Activated T-cell treated with anti-CD3 and anti-CD28 coated beads, Interleukin-2, amount 50 U/mL, for 24 hours (primary cell): ENCODE measurements around the gene HLA-DOB.

Experiments used
- DNase-seq: peaks from one replicate; pipeline ENCODE4 v3.0.0-alpha.2; 2020
- H3K27ac Mint-ChIP-seq: 2 replicates; pipeline ENCODE4 v1.8.0; 2020; ENCODE audit warnings: mild to moderate bottlenecking, mixed read lengths
- H3K27me3 Mint-ChIP-seq: 2 replicates; pipeline ENCODE4 v1.8.0; 2020; ENCODE audit warnings: mixed read lengths
- H3K36me3 Mint-ChIP-seq: 2 replicates; pipeline ENCODE4 v1.8.0; 2020; ENCODE audit warnings: low read depth, mixed read lengths
- H3K4me1 Mint-ChIP-seq: 2 replicates; pipeline ENCODE4 v1.8.0; 2020; ENCODE audit warnings: low read depth, mixed read lengths
- H3K4me3 Mint-ChIP-seq: 2 replicates; pipeline ENCODE4 v1.8.0; 2020; ENCODE audit warnings: mild to moderate bottlenecking, moderate library complexity, mixed read lengths
- H3K9me3 Mint-ChIP-seq: 2 replicates; pipeline ENCODE4 v1.8.0; 2020; ENCODE audit warnings: mixed read lengths

The HLA-DOB gene

DNA sequence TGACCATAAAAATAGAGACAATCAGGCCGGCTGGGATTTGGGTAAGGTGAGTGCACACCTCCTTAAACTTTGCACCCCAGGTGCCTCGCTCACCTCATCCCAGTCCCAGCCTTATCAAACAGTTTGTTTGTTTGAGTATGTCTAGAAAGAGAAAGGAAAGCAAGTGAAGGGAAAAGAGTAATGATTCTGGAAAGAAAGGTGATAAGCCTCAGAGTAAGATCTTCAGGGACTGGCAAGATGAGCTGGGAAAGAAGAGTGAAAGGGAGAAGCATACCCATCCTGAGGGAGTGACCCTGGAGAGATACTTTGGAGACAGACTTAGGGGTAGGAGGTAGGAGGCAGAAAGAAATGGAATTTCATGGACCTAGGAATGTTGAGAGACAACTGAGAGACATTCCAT is 20.1 kb upstream of the HLA-DOB start:
- no peaks in the 10 kb centered on the region for H3K9me3 Mint-ChIP-seq
- H3K36me3 Mint-ChIP-seq: peaks cover 93% of the 10 kb centered on the region
- H3K27ac Mint-ChIP-seq: peak overlapping the region; percentile 100
- DNase-seq: no peak
- no peaks in the 10 kb centered on the region for H3K27me3 Mint-ChIP-seq
- H3K4me1 Mint-ChIP-seq: peaks cover 84% of the 10 kb centered on the region
- peak overlapping the region; percentile 82 for H3K4me3 Mint-ChIP-seq

GRCh38 chr6:32835167-32835893 is 18.5 kb upstream of the HLA-DOB start:
- peak overlapping the region; percentile 82 for H3K4me3 Mint-ChIP-seq

GRCh38 chr6:32833664-32834063 is 16.9 kb upstream of the HLA-DOB start:
- H3K4me1 Mint-ChIP-seq: peaks cover 78% of the 10 kb centered on the region
- peaks cover 95% of the 10 kb centered on the region for H3K36me3 Mint-ChIP-seq
- H3K27me3 Mint-ChIP-seq: no peaks in the 10 kb centered on the region
- H3K27ac Mint-ChIP-seq: peak overlapping the region; percentile 100
- peak overlapping the region; percentile 82 for H3K4me3 Mint-ChIP-seq
- H3K9me3 Mint-ChIP-seq: no peaks in the 10 kb centered on the region
- DNase-seq: no peak

More at GRCh38 chr6:32835167-32835893, 18.5 kb upstream of the HLA-DOB start:
- no peak for DNase-seq
- Mint-ChIP-seq H3K4me1 (peaks cover 79% of the 10 kb centered on the region), H3K36me3 (peaks cover 93% of the 10 kb centered on the region), H3K27me3 (no peaks in the 10 kb centered on the region), H3K27ac (peak overlapping the region; percentile 100), H3K9me3 (no peaks in the 10 kb centered on the region)

GRCh38 chr6:32832535-32832934 is 15.7 kb upstream of the HLA-DOB start:
- no peak for DNase-seq
- peak overlapping the region; percentile 58 for H3K27ac Mint-ChIP-seq
- H3K27me3 Mint-ChIP-seq: no peaks in the 10 kb centered on the region
- H3K4me1 Mint-ChIP-seq: peaks cover 86% of the 10 kb centered on the region
- H3K4me3 Mint-ChIP-seq: no peak overlapping the region
- peaks cover 99% of the 10 kb centered on the region for H3K36me3 Mint-ChIP-seq
- no peaks in the 10 kb centered on the region for H3K9me3 Mint-ChIP-seq

- no peaks in the 10 kb centered on the region for H3K27me3 Mint-ChIP-seq
- peaks cover 81% of the 10 kb centered on the region for H3K4me1 Mint-ChIP-seq
- no peaks in the 10 kb centered on the region for H3K9me3 Mint-ChIP-seq
- peak overlapping the region; percentile 80 for H3K27ac Mint-ChIP-seq
- DNase-seq: no peak
- no peak overlapping the region for H3K4me3 Mint-ChIP-seq
- peaks cover 99% of the 10 kb centered on the region for H3K36me3 Mint-ChIP-seq
Observed at GRCh38 chr6:32830936-32831335, 14.1 kb upstream of the HLA-DOB start.

GRCh38 chr6:32830017-32830416 is 13.2 kb upstream of the HLA-DOB start:
- Mint-ChIP-seq H3K4me1 (peaks cover 72% of the 10 kb centered on the region), H3K9me3 (no peaks in the 10 kb centered on the region), H3K27me3 (no peaks in the 10 kb centered on the region), H3K27ac (peak overlapping the region; percentile 80), H3K4me3 (no peak overlapping the region), H3K36me3 (peaks cover 92% of the 10 kb centered on the region)
- DNase-seq: no peak

GRCh38 chr6:32829495-32829894 is 12.7 kb upstream of the HLA-DOB start:
- Mint-ChIP-seq H3K4me1 (peaks cover 67% of the 10 kb centered on the region), H3K27ac (peak overlapping the region; percentile 82), H3K27me3 (no peaks in the 10 kb centered on the region), H3K4me3 (no peak overlapping the region), H3K9me3 (no peaks in the 10 kb centered on the region), H3K36me3 (peaks cover 87% of the 10 kb centered on the region)
- no peak for DNase-seq

DNA sequence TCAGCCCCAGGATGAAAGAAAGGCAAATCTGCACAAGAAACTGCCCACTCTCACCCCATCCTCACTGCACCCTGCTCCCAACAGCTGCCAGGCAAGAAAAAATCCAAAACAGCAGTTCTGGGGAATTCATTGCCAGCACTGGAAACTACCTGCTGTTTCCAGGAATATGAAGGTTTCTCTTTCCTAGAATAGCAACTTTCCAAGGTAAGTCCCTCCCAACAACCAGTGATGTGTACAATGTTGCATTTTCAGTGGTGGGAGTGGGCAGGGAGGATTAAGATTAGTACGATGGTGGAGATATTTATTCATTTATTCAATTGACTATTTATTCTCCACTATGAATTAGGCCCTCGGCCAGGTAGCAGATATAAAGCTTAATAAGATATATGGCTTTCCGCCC is 10.2 kb upstream of the HLA-DOB start:
- DNase-seq: no peak
- Mint-ChIP-seq H3K4me1 (peaks cover 45% of the 10 kb centered on the region), H3K27me3 (no peaks in the 10 kb centered on the region), H3K27ac (peak overlapping the region; percentile 35), H3K9me3 (no peaks in the 10 kb centered on the region), H3K4me3 (no peak overlapping the region), H3K36me3 (peaks cover 62% of the 10 kb centered on the region)

DNA sequence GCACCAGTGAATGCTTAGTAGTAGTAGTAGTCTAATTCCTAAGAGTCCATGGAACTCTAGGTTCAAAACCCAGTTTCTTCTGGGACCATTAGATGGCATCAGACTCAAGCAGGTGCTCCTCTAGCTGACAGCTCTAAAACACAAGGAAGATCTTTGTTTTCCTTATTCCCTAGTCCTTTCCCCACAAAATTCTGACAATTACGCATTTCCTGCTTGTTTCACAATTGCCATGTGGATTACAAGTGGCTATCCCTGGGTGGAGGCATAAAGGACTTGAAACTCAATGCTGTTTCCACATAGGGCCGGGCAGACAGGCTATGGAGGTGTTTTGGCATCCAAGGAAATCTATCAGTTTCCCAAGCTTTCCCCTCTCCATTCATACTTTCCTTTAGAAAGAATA is 9.2 kb upstream of the HLA-DOB start:
- Mint-ChIP-seq H3K27me3 (no peaks in the 10 kb centered on the region), H3K4me1 (peaks cover 39% of the 10 kb centered on the region), H3K4me3 (no peak overlapping the region), H3K36me3 (peaks cover 52% of the 10 kb centered on the region), H3K9me3 (no peaks in the 10 kb centered on the region), H3K27ac (peak overlapping the region; percentile 35)
- no peak for DNase-seq

DNA sequence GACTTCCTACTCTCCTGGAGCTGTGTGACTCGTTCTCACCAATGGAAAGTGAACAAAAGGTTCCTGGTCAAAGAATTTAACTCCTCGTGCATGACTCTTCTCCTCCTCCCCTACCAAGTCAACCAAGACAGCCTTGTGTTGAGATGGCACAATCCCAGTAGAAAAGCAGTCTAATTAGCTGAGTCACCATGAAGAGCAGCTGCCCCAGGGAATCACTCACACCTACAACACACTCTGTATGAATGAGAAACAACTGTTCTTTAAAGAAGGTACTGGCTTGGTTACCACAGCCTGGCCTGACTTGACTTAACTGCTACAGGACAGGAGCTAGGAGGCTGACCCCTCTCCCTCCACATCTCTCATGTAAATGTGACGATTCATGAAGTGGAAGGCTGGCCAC is 2.9 kb upstream of the HLA-DOB start:
- H3K27ac Mint-ChIP-seq: no peak overlapping the region
- no peak overlapping the region for H3K4me3 Mint-ChIP-seq
- no peaks in the 10 kb centered on the region for H3K9me3 Mint-ChIP-seq
- H3K4me1 Mint-ChIP-seq: peaks cover 11% of the 10 kb centered on the region
- no peak for DNase-seq
- no peaks in the 10 kb centered on the region for H3K27me3 Mint-ChIP-seq
- peaks cover 3% of the 10 kb centered on the region for H3K36me3 Mint-ChIP-seq

GRCh38 chr6:32818867-32819266 is 2.1 kb upstream of the HLA-DOB start:
- H3K9me3 Mint-ChIP-seq: no peaks in the 10 kb centered on the region
- no peak overlapping the region for H3K27ac Mint-ChIP-seq
- no peak for DNase-seq
- peaks cover 10% of the 10 kb centered on the region for H3K36me3 Mint-ChIP-seq
- no peak overlapping the region for H3K4me3 Mint-ChIP-seq
- H3K27me3 Mint-ChIP-seq: no peaks in the 10 kb centered on the region
- H3K4me1 Mint-ChIP-seq: peaks cover 11% of the 10 kb centered on the region

DNA sequence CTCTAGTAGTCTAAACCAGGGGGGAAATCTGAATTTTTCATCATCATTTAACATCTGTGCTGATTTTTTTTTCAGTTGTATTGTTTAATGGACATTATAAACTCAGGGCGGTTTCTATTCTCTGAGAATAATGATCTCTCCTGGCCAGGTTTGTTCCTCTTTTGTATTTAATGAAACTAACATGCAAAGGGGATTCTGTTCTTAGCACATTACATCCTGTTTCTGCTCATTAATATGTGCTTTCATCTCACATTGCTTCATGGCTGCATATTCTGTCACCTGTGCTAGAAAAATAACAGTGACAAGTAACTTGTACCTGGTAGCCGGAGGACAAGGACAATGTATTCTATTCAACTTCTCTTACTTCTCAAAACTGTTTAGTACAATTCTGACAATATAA is 806 bp downstream of the HLA-DOB start:
- Mint-ChIP-seq H3K4me3 (no peak overlapping the region), H3K27me3 (no peaks in the 10 kb centered on the region), H3K36me3 (peaks cover 15% of the 10 kb centered on the region), H3K27ac (no peak overlapping the region), H3K4me1 (peaks cover 11% of the 10 kb centered on the region), H3K9me3 (no peaks in the 10 kb centered on the region)
- DNase-seq: no peak

DNA sequence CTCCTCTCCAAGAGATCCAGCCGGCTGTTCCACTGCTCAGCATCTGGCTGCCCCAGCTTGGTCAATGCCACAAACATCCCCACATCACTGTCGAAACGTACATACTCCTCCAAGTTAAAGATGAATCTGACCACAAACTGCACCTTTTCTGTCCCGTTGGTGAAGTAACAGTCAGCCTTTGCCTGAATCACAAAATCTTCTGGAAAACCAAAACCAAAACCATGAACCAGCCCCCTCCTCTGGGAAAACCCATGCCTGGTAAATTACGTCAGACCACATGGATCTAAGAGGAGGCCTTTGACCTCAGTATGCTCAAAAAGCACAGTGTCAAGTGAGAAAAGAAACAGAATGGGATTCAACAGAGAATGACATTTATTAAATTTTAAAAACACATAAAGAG is 1.7 kb downstream of the HLA-DOB start:
- Mint-ChIP-seq H3K4me3 (no peak overlapping the region), H3K9me3 (no peaks in the 10 kb centered on the region), H3K36me3 (peaks cover 15% of the 10 kb centered on the region), H3K4me1 (peaks cover 11% of the 10 kb centered on the region), H3K27me3 (no peaks in the 10 kb centered on the region), H3K27ac (no peak overlapping the region)
- no peak for DNase-seq

- Mint-ChIP-seq H3K27ac (no peak overlapping the region), H3K9me3 (no peaks in the 10 kb centered on the region), H3K36me3 (peaks cover 15% of the 10 kb centered on the region), H3K4me3 (no peak overlapping the region), H3K27me3 (no peaks in the 10 kb centered on the region), H3K4me1 (peaks cover 4% of the 10 kb centered on the region)
- DNase-seq: no peak
Observed at GRCh38 chr6:32814145-32814544, 2.7 kb downstream of the HLA-DOB start.

GRCh38 chr6:32809171-32809570 is 7.6 kb downstream of the HLA-DOB start:
- peaks cover 9% of the 10 kb centered on the region for H3K4me1 Mint-ChIP-seq
- peaks cover 38% of the 10 kb centered on the region for H3K27me3 Mint-ChIP-seq
- H3K36me3 Mint-ChIP-seq: peaks cover 9% of the 10 kb centered on the region
- H3K27ac Mint-ChIP-seq: no peak overlapping the region
- H3K9me3 Mint-ChIP-seq: no peaks in the 10 kb centered on the region
- DNase-seq: no peak
- H3K4me3 Mint-ChIP-seq: no peak overlapping the region
